Activated effector memory CD4-positive, alpha-beta T cell treated with anti-CD3 and anti-CD28 coated beads, Interleukin-2, amount 50 U/mL, for 16 hours (primary cell): ENCODE results near the gene ZEB2.

Experiments
- DNase-seq: peaks from one replicate; pipeline ENCODE4 v3.0.0-alpha.2; 2020

ZEB2 gene

DNA sequence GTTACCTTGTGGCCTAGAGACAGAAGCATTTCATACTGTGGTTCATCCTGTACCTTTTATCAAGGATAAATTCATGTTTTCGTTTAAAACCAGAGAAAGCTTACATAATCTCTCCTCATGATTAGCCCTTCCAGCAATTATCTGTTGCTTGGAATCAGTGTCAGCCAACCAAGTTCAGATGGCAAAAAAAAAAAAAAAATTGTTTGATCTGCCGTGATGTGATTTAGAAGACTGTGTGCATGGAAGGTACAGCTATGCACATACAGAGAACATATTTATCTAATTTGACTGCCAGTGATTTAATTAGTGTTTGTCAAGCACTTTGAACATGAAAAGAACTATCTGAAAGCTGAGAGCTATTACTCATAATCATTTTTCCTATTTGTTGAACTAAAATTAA lies 180.9 kb downstream of the ZEB2 start:
- DNase-seq = no peak

DNA sequence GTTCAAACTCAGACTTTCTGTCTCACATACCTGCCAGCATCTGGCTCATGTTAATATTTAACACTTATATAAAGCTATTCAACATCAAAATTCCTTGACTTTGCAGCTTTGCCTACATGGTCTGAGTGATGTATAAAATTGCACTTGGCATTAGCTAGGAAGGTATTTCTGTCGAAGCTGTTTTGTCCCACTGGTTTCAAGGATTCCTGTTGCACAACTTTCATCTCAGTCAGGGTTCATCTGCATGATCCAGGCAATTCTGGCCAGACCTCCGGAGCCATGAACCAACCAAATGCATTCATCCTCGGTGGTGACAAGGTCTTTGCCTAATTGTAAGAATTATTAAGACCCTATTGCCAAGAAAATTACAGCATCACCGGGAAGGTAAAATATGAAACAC lies 185.4 kb downstream of the ZEB2 start:
- DNase-seq = no peak
